HuH-7 (cell line): ENCODE data around the gene ITPRID1.

Experiments
- DNase-seq: peaks from one replicate; pipeline ENCODE4 v3.0.0; 2011; ENCODE audit warnings: low spot score

ITPRID1 gene

DNA sequence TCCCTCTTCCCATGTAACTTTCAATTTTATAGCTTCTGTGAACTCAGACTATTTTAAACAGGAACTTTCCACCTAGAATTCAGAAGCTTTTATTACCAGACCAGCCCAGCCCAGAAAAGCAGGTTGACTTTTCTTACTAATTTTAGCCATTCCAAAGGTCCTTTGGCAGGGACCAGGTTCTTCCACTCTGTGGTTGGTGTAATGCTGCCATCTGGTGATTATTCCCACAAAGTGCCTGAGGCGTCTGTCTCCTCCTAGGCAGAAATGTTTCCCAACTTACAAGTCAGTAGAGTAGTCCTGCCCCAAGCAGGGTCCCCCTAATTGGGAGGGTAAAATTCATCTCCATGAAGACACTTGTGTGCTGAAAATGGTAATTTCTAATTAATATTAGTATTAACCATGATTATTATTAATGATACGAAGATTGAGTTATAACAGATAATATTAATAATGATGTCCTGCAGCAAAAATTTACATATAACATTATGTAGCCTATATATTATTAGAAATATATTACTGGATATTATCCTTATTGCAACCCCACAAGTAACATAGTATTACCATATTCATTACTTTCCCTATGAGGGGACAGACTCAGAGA is 120.1 kb downstream of the ITPRID1 start:
- peak; percentile 58 for DNase-seq

DNA sequence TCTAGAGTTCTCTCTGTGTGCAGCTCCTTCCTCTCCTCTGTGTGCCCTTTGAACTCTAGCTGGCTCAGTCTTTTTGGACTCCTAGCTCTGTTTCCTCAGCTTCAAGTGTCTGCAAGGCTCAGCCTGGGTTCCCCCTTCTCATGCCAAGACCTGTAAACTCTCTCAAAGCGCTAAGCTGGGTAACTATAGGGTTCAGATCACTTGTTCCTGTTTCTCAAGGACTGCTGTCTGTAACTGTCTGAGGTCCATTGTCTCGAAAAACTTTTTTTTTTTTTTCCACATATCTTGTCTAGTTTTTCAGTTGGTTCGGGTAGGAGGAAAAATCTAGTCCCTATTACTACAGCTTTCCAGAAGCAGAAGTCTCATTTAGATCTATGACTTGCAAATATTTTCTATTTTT is 126.5 kb downstream of the ITPRID1 start:
- DNase-seq: no peak

DNA sequence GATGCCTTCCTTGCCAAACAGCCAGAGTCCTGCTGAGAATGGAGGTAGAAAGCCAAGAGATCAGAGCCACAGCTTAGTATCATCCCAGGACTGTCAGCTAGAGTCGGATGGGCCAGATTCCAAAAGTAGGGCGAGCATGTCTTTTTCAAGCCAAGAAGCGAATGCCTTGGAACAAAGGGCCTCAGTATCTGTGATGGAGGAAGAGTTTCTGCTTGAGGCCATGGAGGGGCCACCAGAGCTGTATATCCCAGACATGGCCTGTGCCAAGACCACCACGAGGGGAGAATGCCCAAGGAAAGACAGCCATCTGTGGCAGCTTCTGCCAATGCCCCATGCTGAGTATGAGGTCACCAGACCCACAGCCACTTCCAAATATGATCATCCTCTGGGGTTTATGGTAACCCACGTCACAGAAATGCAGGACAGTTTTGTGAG is 128.8 kb downstream of the ITPRID1 start:
- no peak for DNase-seq

DNA sequence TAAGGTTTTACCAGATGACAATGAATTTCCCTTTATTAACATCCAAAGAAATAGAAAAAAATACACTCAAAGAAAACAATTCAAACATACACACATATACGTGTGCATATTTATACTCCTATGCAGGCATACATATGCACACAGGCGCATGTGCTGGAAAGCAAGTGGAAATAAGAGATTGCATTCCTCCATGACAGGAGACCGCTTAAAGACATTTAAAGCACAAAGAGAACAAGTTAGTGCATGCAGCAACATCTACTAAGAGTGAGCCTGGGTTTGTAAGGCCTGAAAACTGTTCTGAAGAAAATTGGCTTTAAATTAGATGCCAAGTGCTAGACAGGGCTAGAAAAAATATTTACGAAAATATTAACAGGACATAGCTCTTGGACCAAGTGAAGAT is 133.1 kb downstream of the ITPRID1 start:
- no peak for DNase-seq

DNA sequence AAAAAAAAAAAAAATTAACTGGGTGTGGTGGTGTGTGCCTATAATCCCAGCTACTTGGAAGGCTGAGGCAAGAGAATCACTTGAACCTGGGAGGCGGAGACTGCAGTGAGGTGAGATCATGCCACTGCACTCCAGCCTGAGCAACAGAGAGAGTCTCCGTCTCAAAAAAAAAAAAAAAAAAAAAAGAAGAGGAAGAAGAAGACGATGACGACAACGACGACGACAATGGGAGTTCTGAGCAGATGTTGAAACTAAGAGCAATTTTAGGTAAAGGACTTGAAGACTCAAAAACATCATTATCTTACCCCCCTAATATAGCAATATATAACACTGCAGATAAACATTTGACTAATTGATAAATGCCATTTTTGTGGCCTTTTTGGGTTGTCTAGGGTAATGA is 133.6 kb downstream of the ITPRID1 start:
- no peak for DNase-seq

DNA sequence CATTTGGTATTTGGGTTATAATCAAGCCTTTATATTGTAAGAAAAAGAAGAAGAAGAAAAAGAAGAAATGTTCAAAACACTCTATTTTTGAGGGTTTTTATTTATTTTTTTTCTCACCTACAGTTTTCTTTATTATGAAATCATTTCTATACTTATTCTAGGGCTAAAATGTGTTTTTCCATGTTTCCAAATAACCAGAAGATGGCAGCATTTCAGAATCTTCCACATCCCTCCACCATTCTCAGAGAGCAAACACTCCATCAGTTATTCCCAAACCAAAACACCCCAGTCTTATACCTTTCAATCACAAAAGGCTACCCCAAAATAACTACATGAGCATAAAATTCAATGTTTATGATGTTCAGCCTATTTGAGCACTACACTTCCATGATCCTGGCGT is 134.4 kb downstream of the ITPRID1 start:
- DNase-seq: no peak

DNA sequence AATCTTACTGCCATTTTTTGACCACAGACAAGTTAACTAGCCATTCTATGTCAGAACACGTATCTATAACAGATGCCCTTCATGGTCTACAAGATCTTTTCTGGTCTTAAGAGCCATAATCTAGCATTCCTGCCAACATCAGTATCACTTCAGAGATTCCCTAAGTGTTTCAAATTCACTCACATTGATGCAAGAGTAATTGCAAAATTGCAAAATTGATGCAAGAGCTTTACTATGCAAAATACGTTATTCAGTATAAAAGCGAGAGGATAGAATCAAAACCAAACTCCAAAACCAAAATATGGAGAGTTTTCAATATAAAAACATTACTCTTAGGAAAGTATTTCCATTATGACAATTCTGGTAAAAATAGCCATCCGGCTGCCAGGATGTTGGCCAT is 135.0 kb downstream of the ITPRID1 start:
- no peak for DNase-seq

DNA sequence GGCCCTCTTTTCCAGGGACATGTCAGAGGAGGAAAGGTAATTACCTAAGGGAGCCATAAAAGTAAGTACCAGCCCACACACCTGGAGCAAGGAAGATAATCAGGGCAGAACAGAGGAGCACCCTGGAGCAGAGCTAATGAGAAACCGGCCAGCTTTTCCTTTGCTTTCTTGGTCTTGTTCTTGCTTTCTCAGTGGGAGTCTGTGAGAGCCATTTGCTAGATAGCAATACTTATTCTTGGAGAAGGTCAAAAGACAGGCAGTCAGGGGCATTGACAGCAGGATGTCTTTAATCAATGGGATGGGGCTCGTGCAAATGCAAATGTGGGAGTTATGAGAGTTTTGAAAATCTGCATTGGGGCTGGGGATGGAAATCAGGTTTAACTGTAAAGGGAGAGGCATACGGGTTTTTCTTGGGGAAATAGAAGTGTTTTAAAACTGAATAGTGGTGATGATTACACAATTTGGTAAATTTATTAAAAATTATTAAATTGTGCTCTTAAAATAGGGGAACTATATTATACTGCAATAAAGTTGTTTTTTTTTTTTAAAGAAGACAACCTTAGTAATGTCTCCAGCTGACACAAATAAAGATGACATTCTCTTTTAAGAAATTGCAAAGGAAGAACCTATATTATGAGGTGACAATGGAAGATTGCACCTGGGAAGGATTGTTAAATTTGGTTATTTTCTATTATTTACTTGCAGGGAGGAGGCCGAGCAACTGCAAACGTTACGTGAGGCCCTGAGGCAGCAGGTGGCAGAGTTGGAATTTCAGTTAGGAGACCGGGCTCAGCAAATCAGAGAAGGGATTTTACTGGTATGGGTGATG is 137.6 kb downstream of the ITPRID1 start:
- DNase-seq: no peak

DNA sequence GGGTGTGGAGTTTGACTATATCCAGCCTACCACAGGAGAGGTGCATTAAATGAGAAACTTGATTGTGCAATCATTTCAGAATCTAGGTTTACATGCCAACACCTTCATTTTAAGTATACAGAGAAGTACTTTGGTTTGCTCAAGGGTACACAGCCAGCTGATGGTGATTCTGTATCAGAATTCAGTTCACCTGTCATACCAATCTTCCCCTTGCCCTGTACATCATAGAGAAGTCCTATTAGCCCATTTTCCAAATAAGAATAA is 138.1 kb downstream of the ITPRID1 start:
- DNase-seq: no peak

DNA sequence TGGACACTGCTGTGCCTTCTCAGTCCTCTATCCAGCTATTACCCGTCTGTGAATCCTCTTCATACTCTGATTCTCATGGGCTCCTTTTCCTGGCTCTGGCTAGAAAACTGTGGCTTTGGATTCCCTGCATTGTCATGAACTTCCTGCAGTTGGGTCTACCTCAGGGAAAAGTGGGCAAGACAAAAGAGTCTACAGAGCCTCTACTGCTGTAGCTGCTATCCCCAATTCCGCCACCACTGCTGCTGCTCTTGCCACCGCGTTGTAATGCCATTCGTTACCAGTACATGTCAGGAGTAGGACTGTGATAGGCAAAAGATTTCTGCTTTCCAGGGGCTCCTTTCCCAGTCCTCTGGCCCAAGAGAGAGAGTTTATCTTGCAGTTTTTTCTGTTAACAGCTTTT is 149.2 kb downstream of the ITPRID1 start:
- peak; percentile 7 for DNase-seq

DNA sequence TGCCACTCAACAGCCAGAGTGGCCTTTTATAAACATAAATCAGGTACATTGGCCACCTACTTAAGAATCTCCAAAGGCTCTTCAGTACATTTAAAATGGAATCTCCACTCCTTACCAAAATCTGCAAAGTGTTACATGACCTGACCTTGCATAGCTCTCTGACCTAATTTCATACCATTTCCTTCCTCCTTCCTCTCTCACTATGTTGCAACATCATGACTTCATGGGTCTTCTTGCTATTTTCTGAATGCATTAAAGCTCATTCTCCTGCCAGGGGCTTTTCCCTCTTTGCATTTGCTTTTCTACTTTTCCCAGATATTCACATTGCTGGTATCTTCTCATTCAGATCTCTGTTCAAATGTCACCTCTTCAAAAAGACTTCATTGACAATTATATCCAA is 151.0 kb downstream of the ITPRID1 start:
- DNase-seq: no peak

DNA sequence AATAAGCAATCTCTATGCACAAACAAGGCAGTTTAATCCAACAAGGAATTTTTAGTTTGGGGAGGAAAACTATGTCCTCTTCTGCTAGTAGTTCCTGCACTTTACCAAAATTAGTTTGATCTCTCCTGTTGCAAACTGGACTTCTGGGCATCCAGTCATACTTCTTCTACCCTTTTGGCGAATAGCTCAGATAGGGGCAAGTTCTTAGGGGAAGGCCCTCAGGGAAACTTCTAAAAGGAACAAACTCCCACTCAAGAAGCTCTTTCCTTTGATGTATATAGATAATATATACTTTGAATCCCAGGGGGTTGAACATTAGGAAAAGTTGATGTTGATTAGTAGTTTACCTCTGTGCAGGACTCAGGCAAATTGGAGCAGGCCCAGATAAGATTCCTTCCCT is 151.7 kb downstream of the ITPRID1 start:
- DNase-seq: no peak

DNA sequence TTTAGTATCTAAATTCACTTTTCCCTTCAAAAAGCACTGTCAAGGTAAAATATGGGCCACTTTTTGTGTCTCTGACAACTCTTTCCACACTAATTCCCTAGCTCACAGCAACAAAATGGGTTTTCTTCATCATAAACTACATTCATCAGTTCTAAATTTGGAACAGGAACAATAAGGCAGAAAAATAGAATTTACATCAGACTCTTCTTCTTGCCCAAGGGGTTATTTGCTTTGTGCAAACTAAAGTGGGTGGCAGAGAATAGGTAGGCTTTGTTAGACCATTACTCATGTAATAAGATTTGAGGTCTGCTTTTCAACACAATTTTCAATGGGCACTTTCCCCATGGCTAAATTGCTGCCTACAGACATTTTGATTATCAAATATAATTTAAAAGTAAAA is 155.6 kb downstream of the ITPRID1 start:
- no peak for DNase-seq

DNA sequence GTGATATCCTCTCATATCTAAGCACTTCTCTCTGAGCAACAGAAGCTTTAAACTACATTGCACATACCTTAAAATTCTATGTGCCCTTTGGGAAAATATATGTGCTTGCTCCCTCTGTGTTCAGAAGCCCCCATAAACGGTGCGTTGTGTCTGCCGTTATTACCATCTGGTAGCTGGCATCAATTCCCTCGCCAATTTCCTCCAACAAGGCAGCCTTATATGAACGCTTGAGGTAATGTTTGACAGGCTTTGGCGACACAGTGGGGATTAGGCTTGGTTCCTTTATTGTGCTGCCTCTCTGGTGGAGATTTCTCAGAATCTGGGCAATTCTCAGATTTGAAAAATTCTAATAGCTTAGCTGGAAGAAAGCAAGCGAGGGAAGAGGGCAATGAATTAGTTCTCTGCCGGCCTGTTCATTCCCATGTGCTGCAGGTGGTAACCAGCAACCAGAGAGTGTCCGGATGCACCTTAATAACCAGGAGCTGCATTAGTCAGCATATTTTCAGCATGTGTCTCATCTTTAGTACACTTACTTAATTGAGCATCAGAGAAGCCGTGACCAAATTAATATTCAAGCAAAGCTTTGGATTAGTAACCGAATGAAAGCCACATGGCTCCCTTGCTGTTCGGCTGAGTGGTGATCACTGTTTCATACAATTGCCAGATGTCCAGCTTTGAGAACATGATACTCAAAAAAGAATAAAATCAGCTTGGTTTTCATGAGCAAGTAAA is 165.8 kb downstream of the ITPRID1 start:
- DNase-seq: no peak

DNA sequence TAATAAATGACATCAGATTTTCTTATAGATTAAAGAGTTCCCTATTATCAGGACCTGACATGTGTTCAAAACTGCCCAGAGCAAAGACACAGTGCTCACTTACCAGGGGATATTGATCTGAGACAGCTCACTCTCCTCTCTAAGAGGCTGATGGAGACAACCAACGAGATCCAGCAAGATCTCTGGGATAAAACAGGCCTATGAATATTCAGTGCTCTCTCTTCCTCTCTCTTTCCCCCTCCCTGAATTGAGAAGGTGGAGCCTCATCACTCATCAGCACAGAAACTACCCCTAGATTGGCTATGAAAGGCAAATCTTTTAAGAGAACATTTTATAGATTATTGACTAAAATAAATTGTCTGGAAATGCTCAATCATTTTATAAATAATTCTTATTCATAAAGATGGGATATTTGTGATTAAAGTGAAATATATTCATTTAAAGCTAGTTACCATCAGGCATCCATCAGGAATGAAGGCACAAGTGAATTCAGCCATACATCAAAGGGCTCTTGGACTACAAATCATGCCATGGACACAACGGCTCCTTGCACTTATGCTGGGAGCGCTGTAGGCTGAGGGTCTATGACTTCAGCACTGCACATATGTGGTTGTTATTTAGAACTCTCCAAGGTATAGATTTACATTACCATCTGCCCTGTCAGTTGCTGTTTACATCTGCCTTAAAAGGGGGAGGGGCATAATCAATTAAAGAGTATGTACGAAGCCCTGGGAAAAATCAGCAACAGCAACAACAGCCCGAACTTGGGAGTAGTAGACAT is 169.7 kb downstream of the ITPRID1 start:
- no peak for DNase-seq

DNA sequence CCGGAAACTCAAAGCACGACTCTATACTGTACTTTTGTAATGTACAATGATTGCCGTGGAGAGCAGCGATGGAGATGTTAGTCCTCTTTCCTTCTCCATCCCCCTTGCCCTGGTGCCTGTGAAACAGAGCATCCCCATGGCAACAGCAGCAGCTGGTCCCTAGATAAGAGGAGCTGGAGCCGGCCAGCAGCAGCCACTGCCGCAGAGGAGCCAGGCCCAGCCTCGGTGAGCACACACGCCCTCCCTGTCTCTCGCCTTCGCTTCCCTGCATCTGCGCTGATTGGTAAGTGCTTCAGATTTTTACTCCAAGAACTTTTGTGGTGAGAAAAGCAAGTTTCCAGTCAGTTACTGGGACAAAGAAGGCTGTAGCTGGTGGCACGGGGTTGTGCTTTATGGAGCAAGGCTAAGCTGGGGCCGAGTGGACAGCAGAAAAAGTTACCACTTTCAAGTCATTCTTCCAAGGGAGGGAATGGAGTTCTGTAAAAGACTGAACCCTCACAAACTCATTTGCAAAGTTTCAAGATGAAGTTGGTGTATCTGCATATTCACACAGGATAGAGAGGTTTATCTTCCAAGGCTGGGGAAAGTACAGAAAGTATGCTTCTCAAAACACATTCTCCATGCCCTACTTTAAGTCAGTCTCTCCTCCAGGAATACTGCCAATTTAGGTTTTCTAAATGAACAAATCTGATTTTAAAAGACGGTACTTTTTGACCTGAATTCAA is 173.3 kb downstream of the ITPRID1 start, which contains the start of gene PPP1R17:
TSS of gene PPP1R17 (plus strand) at position 192 of the 725 bp plus-strand sequence. CDS start 5,227 bp downstream, outside the sequence.
- no peak for DNase-seq

DNA sequence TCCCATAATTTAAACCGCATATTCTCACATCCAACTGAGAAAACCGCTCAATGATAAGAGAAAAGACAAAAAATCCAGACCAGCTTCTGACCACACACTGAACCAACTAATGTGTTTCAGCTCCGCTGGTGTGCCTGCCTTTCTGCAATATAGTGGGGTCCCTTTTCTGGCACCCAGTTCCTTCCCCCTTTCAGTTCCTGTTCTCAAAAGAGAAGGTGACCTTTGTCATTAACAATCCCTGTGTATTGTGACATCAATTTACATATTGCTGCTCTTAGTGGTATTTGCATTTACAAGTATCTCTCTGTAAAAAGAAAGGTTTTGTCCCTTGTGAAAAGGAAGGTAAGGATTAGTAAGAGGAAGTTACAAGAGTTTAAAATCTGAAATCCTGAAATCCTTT is 174.5 kb downstream of the ITPRID1 start:
- DNase-seq: no peak

DNA sequence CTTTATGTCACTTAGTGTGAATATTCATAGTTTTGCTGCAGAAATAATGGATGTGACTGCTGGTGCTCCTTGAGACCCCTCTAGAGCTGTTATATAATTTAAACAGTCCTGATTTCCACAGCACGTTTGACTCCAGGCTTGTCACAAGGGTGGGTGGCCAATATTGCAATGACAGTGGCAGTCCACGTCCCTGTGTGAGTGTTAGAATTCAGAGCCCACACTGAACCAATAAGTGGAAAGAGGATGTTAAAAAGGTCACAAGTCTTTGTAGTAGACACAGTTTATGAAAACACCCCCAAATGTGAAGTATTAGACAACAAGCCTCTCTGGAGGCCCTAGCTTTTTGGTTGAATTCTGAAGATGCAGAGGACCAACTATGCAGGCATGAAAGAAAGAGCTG is 175.1 kb downstream of the ITPRID1 start:
- no peak for DNase-seq

DNA sequence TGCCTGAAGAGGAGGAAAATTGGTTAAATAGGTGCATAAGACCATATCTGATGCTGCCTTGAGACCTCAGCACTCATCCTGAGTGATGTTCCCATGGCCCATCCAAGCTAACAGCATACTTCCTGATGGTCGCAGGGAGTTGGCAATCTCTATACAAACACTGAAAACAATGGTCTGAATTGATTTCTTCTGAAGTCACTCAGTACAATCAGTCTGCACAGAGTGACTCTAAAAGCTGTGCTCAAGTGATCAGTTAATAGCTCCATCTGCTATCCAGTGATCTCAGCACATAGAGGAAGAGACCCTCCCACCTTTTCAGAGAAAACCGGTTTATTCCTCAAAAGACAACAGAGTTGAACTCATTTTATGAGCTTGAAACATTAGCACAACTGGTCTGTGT is 177.0 kb downstream of the ITPRID1 start:
- DNase-seq: no peak

DNA sequence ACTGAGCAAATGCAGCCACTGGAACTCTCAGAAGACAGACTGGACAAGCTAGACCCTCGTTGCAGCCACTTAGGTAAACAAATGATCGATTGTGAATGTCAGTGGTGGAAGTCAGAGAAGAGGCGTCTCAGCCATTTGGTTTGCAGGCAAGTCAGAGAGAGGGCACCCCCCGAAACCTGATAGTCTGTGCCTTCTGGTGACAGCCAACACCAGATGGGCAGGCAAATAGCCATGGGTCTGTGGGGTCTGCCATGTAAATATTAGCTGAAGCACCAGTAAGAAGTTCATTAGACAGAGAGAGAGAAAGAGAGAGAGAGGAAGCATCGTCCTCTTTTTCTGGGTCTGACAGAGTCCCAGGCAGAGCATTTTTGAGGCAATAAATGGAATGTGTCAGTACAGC is 178.6 kb downstream of the ITPRID1 start:
- no peak for DNase-seq

DNA sequence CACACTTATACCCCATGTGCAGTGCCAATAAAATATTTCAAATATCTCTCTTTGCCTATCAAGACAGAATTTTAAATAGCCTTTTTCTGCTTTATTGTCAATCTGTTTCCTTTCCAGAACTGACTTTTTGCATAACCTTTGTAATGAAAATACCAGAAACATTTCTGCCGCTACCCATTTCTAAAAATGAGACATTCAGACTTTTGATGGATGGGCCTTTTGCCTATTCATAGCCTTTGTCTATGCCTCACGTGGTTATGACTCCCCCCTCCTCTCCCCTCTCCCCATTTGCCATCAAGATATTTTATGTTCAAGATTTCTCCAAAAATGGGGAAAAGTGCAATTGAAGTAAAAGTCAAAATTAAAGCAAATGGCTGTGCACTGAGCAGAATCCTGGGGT is 179.0 kb downstream of the ITPRID1 start:
- no peak for DNase-seq
